Uterus (tissue), 4 donors: ENCODE data around the gene NRXN3. TPM values are rescaled to one million over a fixed set of nuclear protein-coding genes. Genes with fewer than 3 reads are reported as not detected.

Experiments
- DNase-seq, 2 donors: peaks; one replicate each; pipeline ENCODE4 v3.0.0-alpha.2; 2019 to 2020
- H3K27ac ChIP-seq, 2 donors: fragments of 200-600 bp; sonication (generic); 1 replicate in 1 of 2; 2 replicates in 1 of 2; pipeline ENCODE4 v1.5.1; 2016 to 2018
- H3K27me3 ChIP-seq, 2 donors: fragments of 200-600 bp; sonication (generic); one replicate each; pipeline ENCODE4 v1.5.1; 2018 to 2019; ENCODE audit warnings: control low read depth in 1 of 2
- H3K36me3 ChIP-seq, 2 donors: fragments of 200-600 bp; sonication (generic); one replicate each; pipeline ENCODE4 v1.5.1; 2019; ENCODE audit warnings: control low read depth in 1 of 2
- H3K4me1 ChIP-seq, 2 donors: fragments of 200-600 bp; sonication (generic); one replicate each; pipeline ENCODE4 v1.5.1; 2018 to 2019; ENCODE audit warnings: control low read depth in 1 of 2
- H3K4me3 ChIP-seq, 2 donors: fragments of 200-600 bp; sonication (generic); 1 replicate in 1 of 2; 2 replicates in 1 of 2; pipeline ENCODE4 v1.5.1; 2018 to 2019; ENCODE audit warnings: mild to moderate bottlenecking in 1 of 2
- H3K9me3 ChIP-seq, 2 donors: fragments of 200-600 bp; sonication (generic); one replicate each; pipeline ENCODE4 v1.5.1; 2019; ENCODE audit warnings: control low read depth in 1 of 2
- POLR2A ChIP-seq, 2 donors: fragments of 450-650 bp; IDR thresholded peaks; one replicate each; pipeline ENCODE4 v1.6.1; 2016; ENCODE audit warnings: antibody characterized with exemption in 2 of 2, mild to moderate bottlenecking in 1 of 2, moderate library complexity in 1 of 2
- intact Hi-C: fragments of 100-400 bp; cut with DNase I; formaldehyde crosslinking; loops from one replicate; pipeline ENCODE4 v1.15.1; 2023; ENCODE audit warnings: low total_unique reads
- total RNA-seq, 4 donors: library from RNA; depleted of rRNA in 3 of 4; stranded (reverse); fragments of >200 nt in 3 of 4; gene quantifications; one replicate each; pipeline versions ENCODE4 v1.1.0 to v1.2.4, GENCODE V29; 2014 to 2023
- TF ChIP-seq, protein P1 (sequence below), 4 experiments: fragments of 200-600 bp in 2 of 4; fragments of 450-650 bp in 2 of 4; sonication (generic) in 2 of 4; IDR thresholded peaks; one replicate each; pipeline ENCODE4 v1.5.1; 2016 to 2019; ENCODE audit warnings: antibody characterized with exemption in 4 of 4, mild to moderate bottlenecking in 2 of 4, moderate library complexity in 1 of 4
- donor health status: DM: yes; HTN: yes; CAD: no.

Gene NRXN3
- total RNA-seq, 4 donors from 2014 or later = 2.9 to 17.0 (median 4.4) TPM

DNA sequence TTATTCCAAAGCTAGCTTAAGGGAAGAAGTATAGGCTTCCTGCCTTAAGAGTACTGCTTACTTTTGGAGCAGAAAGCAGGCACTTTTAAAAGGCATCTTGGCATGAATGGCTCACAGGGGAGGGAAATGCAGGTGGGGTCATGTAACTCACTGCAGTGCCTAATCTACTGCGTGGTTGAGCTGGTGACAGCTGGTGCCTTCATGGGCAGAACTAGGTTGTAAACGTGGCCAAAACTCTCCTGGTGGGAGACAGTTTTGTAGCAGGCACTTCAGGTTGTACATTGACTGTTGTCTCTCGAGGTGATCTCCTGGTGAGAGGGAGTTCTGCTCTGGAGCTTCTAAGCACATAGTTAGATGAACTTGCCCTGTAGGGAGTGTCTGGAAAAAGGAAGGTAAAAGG is 1078.6 kb downstream of the NRXN3 start:
- Histone ChIP-seq H3K36me3 (no peaks in the 10 kb centered on the region), H3K27me3 (no peaks in the 10 kb centered on the region), H3K9me3 (no peaks in the 10 kb centered on the region), H3K27ac (no peak overlapping the region), H3K4me1 (no peaks in the 10 kb centered on the region), H3K4me3 (no peak overlapping the region)
- DNase-seq = no peak
- TF ChIP-seq, protein P1, sequence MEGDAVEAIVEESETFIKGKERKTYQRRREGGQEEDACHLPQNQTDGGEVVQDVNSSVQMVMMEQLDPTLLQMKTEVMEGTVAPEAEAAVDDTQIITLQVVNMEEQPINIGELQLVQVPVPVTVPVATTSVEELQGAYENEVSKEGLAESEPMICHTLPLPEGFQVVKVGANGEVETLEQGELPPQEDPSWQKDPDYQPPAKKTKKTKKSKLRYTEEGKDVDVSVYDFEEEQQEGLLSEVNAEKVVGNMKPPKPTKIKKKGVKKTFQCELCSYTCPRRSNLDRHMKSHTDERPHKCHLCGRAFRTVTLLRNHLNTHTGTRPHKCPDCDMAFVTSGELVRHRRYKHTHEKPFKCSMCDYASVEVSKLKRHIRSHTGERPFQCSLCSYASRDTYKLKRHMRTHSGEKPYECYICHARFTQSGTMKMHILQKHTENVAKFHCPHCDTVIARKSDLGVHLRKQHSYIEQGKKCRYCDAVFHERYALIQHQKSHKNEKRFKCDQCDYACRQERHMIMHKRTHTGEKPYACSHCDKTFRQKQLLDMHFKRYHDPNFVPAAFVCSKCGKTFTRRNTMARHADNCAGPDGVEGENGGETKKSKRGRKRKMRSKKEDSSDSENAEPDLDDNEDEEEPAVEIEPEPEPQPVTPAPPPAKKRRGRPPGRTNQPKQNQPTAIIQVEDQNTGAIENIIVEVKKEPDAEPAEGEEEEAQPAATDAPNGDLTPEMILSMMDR (IDR thresholded peaks at IDR 0.05) = no peak
- no peak for TF ChIP-seq POLR2A (IDR thresholded peaks at IDR 0.05)
- intact Hi-C loops = no loop called here

DNA sequence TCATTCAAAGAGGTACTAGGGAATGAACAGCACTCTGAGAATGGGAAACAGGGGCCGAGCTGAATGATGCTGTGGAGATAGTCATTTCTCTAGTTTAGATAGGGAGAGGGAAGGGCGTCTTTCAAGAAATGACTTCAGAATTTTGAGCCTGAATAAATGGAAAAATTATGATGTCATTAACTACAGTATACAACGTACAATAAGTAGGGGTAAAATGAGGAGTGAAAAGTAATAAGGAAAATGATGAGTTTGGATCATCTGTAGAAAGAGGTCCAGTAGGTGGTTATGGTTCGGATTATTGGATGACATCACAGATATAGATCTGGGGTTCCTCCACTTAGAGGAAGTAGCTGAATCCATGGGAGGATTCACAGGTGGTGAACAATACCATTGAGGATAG is 1081.1 kb downstream of the NRXN3 start:
- no peak overlapping the region for H3K4me3 ChIP-seq
- intact Hi-C loops = no loop called here
- H3K36me3 ChIP-seq = no peaks in the 10 kb centered on the region

DNA sequence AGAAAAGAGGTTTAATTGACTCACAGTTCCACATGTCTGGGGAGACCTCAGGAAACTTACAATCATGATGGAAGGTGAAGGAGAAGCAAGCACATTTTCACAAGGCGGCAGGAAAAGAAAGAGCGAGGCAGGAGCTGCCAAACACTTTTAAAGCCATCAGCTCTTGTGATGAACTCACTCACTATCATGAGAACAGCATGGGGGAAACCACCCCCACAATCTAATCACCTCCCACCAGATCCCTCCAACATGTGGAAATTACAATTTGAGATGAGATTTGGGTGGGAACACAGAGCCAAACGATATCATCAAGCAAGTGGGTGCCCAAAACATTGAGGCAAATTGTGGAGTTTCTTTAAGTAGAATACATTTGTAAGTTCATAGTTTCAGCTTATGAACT is 1083.4 kb downstream of the NRXN3 start:
- H3K9me3 ChIP-seq = no peaks in the 10 kb centered on the region
- no peak overlapping the region for H3K4me3 ChIP-seq
- H3K4me1 ChIP-seq = no peaks in the 10 kb centered on the region
- no peak for DNase-seq
- no peaks in the 10 kb centered on the region for H3K36me3 ChIP-seq
- TF ChIP-seq, protein P1 (IDR thresholded peaks at IDR 0.05) = no peak
- no peak for TF ChIP-seq POLR2A (IDR thresholded peaks at IDR 0.05)
- H3K27me3 ChIP-seq = no peaks in the 10 kb centered on the region
- intact Hi-C loops = no loop called here
- no peak overlapping the region for H3K27ac ChIP-seq

More for the DNA sequence above, 1081.1 kb downstream of the NRXN3 start:
- no peak for DNase-seq
- no peak for TF ChIP-seq POLR2A (IDR thresholded peaks at IDR 0.05)
- TF ChIP-seq, protein P1 (IDR thresholded peaks at IDR 0.05) = no peak
- Histone ChIP-seq H3K27me3 (no peaks in the 10 kb centered on the region), H3K9me3 (no peaks in the 10 kb centered on the region), H3K4me1 (no peaks in the 10 kb centered on the region), H3K27ac (no peak overlapping the region)

DNA sequence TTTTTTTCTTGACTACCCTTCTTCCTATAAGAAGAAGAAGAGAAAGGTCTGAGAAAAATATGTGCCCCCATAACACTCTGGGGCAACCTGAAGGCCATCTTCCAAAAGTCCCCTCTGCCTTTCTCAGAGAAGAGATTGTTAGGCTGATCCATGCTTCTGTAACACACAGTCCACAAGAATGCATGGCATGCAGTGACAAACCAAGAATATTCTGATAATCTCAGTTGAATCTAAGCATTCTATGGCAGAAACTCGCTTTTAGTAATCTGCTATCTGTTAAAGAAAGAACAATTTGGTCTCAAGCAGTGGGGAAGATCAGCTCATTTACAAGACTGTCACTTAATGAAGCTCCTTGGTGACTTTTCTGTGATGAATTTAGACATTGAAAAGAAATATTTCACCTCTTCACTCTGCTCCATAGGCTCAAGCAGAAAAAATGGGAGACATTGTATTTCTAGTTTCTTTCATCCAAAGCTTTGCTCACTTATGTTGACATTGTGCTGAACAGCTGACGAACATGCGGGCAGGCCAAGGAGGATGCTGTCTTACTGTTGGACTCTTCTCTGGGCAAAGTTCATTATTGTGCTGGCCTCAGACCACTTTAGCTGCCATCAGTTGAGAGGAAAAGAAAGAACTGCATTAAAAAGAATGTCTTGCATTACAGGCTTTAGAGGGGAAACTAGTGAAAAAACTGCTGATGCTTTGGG is 1084.0 kb downstream of the NRXN3 start:
- Histone ChIP-seq H3K4me1 (no peaks in the 10 kb centered on the region), H3K27ac (no peak overlapping the region), H3K27me3 (no peaks in the 10 kb centered on the region), H3K9me3 (no peaks in the 10 kb centered on the region), H3K4me3 (no peak overlapping the region), H3K36me3 (no peaks in the 10 kb centered on the region)
- intact Hi-C loops = no loop called here
- no peak for DNase-seq
- no peak for TF ChIP-seq POLR2A (IDR thresholded peaks at IDR 0.05)

DNA sequence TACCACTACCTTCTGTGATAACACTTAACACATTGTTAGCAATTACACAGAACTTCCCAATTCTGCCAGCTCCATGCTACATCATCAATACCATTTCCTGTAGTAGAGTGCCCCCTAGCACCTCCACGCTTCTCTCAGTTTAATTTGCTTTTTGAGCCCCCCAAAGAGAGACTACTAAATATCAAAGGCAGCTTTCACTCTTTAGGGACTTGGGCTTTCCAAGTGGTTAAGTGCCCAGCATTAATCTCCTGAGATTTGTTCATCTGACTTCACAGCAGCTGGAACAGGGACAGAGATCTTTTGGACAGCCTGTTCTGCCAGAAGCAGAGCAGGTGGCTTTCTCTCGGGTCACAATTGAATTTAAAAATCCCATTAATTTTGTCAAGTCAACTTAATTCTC is 1086.2 kb downstream of the NRXN3 start:
- Histone ChIP-seq H3K27me3 (no peaks in the 10 kb centered on the region), H3K4me3 (no peak overlapping the region), H3K36me3 (no peaks in the 10 kb centered on the region), H3K4me1 (no peaks in the 10 kb centered on the region), H3K9me3 (no peaks in the 10 kb centered on the region), H3K27ac (no peak overlapping the region)
- DNase-seq = no peak
- TF ChIP-seq POLR2A (IDR thresholded peaks at IDR 0.05) = no peak
- TF ChIP-seq, protein P1 (IDR thresholded peaks at IDR 0.05) = no peak
- intact Hi-C loops = no loop called here
